AML-193 (cell line): ENCODE measurements around the gene MAST3.

Experiments used
- DNase-seq, 2 experiments: peaks; one replicate each; lab custom pipeline; 2025; lab: John Stamatoyannopoulos, UW

The MAST3 gene

GRCh38 chr19:18185538-18185937 is 88.0 kb downstream of the MAST3 start:
- DNase-seq, result no peak

- DNase-seq, result no peak
These were observed 92.7 kb downstream of the MAST3 start for GRCh38 chr19:18190278-18190677.

- DNase-seq, result no peak
These were observed 94.1 kb downstream of the MAST3 start for GRCh38 chr19:18191640-18192062.

DNA sequence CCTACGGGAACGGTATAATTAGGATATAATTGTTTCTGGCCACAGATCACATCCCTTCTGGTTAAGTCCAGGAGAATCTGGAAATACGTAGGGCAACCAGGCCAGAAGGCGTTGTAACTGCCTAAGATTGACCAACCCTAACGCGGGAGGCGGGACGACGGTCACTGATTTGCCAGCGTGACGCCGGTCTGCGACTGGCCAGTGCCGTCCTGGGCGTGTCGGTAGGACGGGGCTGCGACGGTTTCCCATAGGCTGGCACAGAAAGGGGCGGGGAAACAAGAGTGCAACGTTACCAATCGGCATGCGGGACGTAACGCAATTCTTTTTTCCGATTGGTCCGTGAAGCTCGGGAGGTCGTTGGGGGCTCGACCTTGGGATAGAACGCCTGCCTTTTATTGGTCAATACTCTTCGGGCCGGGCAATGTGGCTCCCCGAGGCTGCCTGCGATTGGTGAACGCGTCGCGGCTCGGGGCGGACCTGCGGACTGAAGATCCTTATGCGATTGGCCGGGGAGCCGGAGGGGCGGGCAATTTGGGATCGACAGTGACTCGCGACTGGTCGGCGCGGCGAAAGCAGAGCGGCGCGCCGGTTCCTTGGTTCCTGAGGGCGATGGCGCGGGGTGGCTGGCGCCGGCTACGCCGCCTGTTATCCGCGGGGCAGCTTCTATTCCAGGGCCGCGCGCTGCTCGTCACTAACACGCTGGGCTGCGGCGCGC is 95.3 kb downstream of the MAST3 start, which contains the start of gene MPV17L2:
MPV17L2 (plus strand) TSS at position 546 of the 715 bp plus-strand sequence; CDS start at position 610, 64 bp downstream.
- peak; percentile 99 for DNase-seq

DNA sequence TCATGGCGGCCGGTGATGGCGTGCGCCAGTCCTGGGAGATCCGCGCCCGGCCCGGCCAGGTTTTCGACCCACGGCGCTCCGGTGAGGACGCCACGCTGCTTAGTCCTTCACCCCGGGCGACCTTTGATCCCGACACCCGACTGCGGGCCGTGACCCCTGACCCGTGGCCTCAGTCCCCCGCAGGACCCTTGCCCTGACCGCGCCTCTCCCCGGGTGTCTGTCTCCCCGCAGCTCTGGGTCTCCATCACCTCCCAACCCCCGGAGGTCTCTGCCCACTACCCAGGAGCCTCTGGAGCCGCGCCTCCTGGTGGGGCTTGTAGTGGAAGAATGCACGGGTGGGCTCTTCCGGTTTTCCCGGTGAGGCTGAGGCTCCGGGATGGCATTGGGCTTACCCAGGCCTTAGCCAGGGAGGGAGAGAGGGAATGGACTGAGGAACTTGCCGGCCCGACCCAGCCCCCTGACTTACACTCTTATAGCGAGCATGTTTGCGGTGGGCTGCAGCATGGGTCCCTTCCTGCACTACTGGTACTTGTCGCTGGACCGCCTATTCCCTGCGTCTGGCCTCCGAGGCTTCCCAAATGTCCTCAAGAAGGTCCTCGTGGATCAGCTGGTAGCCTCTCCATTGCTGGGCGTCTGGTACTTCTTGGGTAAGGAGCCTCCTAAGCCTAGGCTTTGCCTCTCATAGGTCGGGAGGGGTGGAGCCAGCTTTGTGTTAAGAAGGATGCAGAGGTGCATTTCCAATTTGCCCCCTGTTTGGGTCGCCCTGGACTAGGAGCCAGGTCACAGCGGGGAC is 96.0 kb downstream of the MAST3 start:
- DNase-seq, result no peak

DNA sequence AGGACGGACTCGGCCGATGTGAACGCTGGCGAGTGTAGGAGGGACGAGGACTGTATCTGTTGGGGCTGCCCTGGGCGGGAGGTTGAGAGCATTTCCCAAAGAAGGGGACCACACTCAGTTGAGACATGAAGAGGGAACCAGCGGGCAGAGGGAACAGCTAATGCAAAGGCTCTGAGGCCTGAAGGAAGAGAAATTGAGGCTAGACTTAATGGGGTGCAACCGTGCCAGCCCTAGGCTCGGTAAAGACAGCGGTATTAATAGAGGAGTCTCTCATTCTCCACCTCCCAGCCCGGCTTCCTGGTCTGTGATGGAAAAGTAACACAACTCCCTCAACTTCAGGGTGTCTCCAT is 96.6 kb downstream of the MAST3 start:
- DNase-seq, result no peak

- no peak for DNase-seq
These were observed 97.1 kb downstream of the MAST3 start for GRCh38 chr19:18194554-18195238.

DNA sequence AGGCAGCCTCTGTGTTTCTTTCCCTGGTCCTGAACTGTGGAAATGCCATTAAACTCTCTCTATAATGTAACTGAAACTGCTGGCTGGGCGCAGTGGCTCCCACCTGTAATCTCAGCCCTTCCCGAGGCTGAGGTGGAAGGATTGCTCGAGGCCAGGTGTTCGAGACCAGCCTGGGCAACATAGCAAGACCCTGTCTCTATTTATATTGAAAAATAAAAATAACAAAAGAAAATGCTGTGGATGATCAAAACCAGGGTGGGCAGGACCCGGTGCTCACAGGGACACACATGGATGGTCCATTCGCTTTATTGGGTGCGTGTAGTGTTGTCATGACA is 98.9 kb downstream of the MAST3 start:
- DNase-seq, result no peak

- no peak for DNase-seq
These were observed 99.7 kb downstream of the MAST3 start for GRCh38 chr19:18197306-18197705.

DNA sequence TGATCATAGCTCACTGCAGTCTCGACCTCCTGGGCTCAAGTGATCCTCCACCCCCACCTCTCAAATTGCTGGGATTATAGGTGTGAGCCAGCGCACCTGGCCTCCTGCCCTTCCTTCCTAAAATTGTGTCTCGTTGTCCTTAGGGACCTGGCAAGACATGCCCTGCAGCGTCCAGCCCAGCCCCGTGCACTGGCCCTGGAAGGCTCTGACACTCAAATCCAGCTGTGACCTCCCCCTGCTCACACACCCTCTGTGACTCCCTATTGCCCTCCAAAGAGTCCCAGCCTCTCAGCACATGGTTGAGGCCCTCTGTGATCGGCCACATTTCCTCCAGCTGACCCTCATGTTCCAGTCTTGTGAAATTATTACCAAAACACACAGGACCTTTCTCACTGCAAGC is 100.4 kb downstream of the MAST3 start:
- DNase-seq, result no peak

- DNase-seq, result no peak
These were observed 100.8 kb downstream of the MAST3 start for GRCh38 chr19:18198374-18198773.
